Measurements from ENCODE around the gene C6orf89.

C6orf89 gene

DNA sequence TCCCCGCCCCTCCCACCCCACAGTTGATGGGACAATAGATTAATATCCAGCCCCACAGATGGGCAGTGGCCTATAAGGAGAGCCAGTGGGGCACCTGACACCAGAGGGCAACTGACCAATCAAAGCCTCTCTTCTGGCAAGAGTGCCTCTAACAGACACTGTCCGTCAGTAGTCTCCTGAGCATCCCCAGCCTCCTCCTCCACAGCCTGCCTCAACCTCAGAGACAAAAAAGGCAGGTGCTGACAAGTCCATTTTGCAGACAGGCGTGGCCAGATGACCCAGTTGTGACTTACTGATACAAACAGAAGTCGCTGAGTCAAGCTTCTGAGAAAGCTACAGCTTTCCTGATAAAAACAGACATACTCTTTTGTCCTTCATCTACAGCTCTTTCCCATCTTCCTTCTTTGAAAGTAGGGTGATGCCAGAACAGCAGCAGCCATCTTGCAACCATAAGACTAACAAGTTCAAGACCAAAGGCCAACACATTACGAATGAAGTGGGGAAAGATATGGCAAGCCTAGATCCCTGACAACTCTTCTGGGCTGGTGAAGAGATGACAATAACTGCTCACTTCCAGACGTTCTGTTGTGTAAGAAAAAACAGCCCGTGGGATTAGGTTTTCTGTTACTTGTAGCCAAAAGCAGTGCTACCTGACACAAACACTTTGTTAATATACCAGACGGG, 23.4 kb upstream of the C6orf89 start:
- TF ChIP-seq EZH2 (IDR thresholded peaks at IDR 0.05; ENCODE audit: borderline replicate concordance, low read length) = no peak
- no peak for TF ChIP-seq CTCF (IDR thresholded peaks at IDR 0.05; ENCODE audit: low read length)
- Histone ChIP-seq H3K9me3 (ENCODE audit: low read length) (no peaks in the 10 kb centered on the region), H3K4me3 (ENCODE audit: low read depth, low read length, poor library complexity, severe bottlenecking) (no peak overlapping the region), H3K9ac (ENCODE audit: low read length) (no peak overlapping the region), H3K27ac (ENCODE audit: low read depth, low read length, poor library complexity, severe bottlenecking) (no peak overlapping the region), H3F3A (ENCODE audit: insufficient read depth, low read length) (no peaks in the 10 kb centered on the region), H4K20me1 (ENCODE audit: insufficient read depth, low read length) (no peaks in the 10 kb centered on the region), H2AFZ (ENCODE audit: low read length) (no peak overlapping the region), H3K4me1 (ENCODE audit: insufficient read depth, low read length, severe bottlenecking) (no peaks in the 10 kb centered on the region), H3K27me3 (ENCODE audit: insufficient read depth, low read length) (no peaks in the 10 kb centered on the region), H3K4me2 (ENCODE audit: low read length) (no peak overlapping the region), H3K9me2 (ENCODE audit: low read depth, low read length) (no peaks in the 10 kb centered on the region), H3K36me3 (ENCODE audit: insufficient read depth, low read length) (peaks cover 94% of the 10 kb centered on the region), H3K79me2 (ENCODE audit: insufficient read depth, low read length) (peaks cover 28% of the 10 kb centered on the region)

DNA sequence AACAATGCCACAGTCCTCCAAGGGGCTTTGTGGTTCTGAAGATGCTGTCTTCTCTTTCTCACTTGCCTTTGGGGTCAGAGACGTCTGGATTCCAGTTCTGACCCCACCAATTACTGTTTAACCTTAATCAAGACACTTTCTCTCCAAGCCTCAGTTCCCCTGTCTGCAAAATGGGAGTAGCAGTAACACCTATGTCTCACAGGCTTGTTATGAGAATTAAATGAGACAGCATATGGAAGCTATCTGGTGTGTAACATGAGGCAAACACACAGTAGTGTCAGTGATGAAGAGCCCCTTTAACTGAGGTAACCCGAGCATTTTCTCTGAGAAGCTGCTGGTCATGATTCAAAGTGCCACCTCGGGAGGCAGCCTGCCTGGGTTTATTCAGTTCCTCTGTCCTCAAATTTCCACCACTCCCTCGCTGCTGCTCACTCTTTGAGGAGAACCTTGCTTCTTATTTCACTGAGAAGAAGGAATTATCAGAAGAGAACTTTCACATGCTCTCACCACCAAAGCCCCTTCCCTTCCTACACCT, 22.8 kb upstream of the C6orf89 start:
- Histone ChIP-seq H3K27me3 (ENCODE audit: insufficient read depth, low read length) (no peaks in the 10 kb centered on the region), H3F3A (ENCODE audit: insufficient read depth, low read length) (no peaks in the 10 kb centered on the region), H3K36me3 (ENCODE audit: insufficient read depth, low read length) (peaks cover 95% of the 10 kb centered on the region), H3K4me3 (ENCODE audit: low read depth, low read length, poor library complexity, severe bottlenecking) (no peak overlapping the region), H2AFZ (ENCODE audit: low read length) (no peak overlapping the region), H4K20me1 (ENCODE audit: insufficient read depth, low read length) (no peaks in the 10 kb centered on the region), H3K4me2 (ENCODE audit: low read length) (no peak overlapping the region), H3K79me2 (ENCODE audit: insufficient read depth, low read length) (peaks cover 34% of the 10 kb centered on the region), H3K9me2 (ENCODE audit: low read depth, low read length) (no peaks in the 10 kb centered on the region), H3K4me1 (ENCODE audit: insufficient read depth, low read length, severe bottlenecking) (no peaks in the 10 kb centered on the region), H3K27ac (ENCODE audit: low read depth, low read length, poor library complexity, severe bottlenecking) (no peak overlapping the region), H3K9me3 (ENCODE audit: low read length) (no peaks in the 10 kb centered on the region), H3K9ac (ENCODE audit: low read length) (no peak overlapping the region)
- TF ChIP-seq EZH2 (IDR thresholded peaks at IDR 0.05; ENCODE audit: borderline replicate concordance, low read length) = no peak
- TF ChIP-seq CTCF (IDR thresholded peaks at IDR 0.05; ENCODE audit: low read length) = no peak

DNA sequence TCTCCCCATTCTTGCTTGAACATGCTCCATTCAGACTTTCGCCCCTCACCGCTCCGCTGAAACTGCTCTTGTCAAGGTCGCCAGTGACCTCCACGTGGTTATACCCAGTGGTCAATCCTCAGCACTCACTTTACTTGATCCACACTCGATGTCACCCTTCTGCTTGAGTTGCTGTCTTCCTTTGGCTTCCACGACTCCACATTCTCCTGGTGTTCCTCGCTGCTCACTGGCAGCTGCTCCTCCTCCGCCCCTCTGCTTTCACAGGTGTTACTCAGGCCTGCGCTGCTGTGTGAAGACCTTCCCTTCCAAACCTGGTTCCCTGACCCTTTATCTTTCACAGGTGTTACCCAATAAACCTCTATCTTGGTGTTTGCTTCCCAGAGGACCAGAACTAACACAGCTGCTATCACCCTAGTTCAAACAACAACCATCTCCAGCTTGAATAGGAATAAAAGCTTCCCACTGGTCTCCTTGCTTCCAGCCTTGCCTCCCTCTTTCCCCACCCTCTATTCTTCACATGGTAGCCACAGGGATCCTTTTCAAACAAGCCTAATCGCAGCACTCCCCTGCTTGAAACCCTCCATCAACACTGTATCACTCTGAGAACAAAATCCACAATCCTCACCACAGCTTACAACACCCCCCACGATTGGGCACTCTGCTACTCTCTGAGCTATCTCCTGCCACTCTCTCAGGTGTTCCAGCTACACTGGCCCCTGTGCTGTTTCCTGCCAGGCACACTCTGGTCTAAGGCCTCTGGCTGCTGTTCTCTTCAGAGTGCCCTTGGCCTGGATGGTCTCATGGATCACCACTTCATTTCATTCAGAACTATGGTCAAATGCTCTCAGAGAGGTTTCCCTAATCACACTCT, 21.8 kb upstream of the C6orf89 start:
- peaks cover 92% of the 10 kb centered on the region for H3K36me3 ChIP-seq (ENCODE audit: insufficient read depth, low read length)
- H3K9me2 ChIP-seq (ENCODE audit: low read depth, low read length) = no peaks in the 10 kb centered on the region
- peaks cover 43% of the 10 kb centered on the region for H3K79me2 ChIP-seq (ENCODE audit: insufficient read depth, low read length)
- no peak overlapping the region for H3K9ac ChIP-seq (ENCODE audit: low read length)
- no peaks in the 10 kb centered on the region for H3F3A ChIP-seq (ENCODE audit: insufficient read depth, low read length)
- H3K27ac ChIP-seq (ENCODE audit: low read depth, low read length, poor library complexity, severe bottlenecking) = no peak overlapping the region
- no peak overlapping the region for H3K4me3 ChIP-seq (ENCODE audit: low read depth, low read length, poor library complexity, severe bottlenecking)
- H3K4me2 ChIP-seq (ENCODE audit: low read length) = no peak overlapping the region
- no peak for TF ChIP-seq EZH2 (IDR thresholded peaks at IDR 0.05; ENCODE audit: borderline replicate concordance, low read length)
- no peak for TF ChIP-seq CTCF (IDR thresholded peaks at IDR 0.05; ENCODE audit: low read length)
- no peaks in the 10 kb centered on the region for H3K27me3 ChIP-seq (ENCODE audit: insufficient read depth, low read length)
- no peak overlapping the region for H2AFZ ChIP-seq (ENCODE audit: low read length)
- H3K9me3 ChIP-seq (ENCODE audit: low read length) = no peaks in the 10 kb centered on the region
- no peaks in the 10 kb centered on the region for H4K20me1 ChIP-seq (ENCODE audit: insufficient read depth, low read length)
- H3K4me1 ChIP-seq (ENCODE audit: insufficient read depth, low read length, severe bottlenecking) = no peaks in the 10 kb centered on the region

All from OCI-LY1 (cell line).